ENCODE results near the gene NES.

- TF ChIP-seq SP1 (IDR thresholded peaks at IDR 0.05) = no peak
- TF ChIP-seq ZNF384 (IDR thresholded peaks at IDR 0.05) = no peak
- TF ChIP-seq FOXA1 (IDR thresholded peaks at IDR 0.05) = no peak
- no peak for TF ChIP-seq L3MBTL2 (conservative IDR thresholded peaks at IDR 0.05)
- TF ChIP-seq TARDBP (IDR thresholded peaks at IDR 0.05) = no peak
- no peak for TF ChIP-seq FOXM1 (IDR thresholded peaks at IDR 0.05; ENCODE audit: borderline replicate concordance)
- no peak for TF ChIP-seq FOXK2 (IDR thresholded peaks at IDR 0.05)
- TF ChIP-seq ARNT (IDR thresholded peaks at IDR 0.05) = no peak
These were observed 24.2 kb downstream of the NES start for GRCh38 chr1:156652992-156653355.

Measured in HEK293T (cell line).